Tibial artery (tissue), 4 donors: Measurements from ENCODE around the gene TXN.

Experiments used
- DNase-seq, 2 donors: peaks; one replicate each; pipeline ENCODE4 v3.0.0-alpha.2; 2019
- H3K27ac ChIP-seq, 2 donors: fragments of 200-600 bp; sonication (generic) in 1 of 2; 1 replicate in 1 of 2; 2 replicates in 1 of 2; pipeline ENCODE4 v1.5.1; 2018 to 2019; ENCODE audit warnings: mild to moderate bottlenecking in 1 of 2
- H3K27me3 ChIP-seq, 2 donors: fragments of 200-600 bp; sonication (generic) in 1 of 2; one replicate each; pipeline versions ENCODE4 v1.5.1 to v1.6.0; 2016 to 2019
- H3K36me3 ChIP-seq, 3 donors: fragments of 200-600 bp; sonication (generic) in 2 of 3; one replicate each; pipeline ENCODE4 v1.5.1; 2016 to 2019; ENCODE audit warnings: mild to moderate bottlenecking in 2 of 3
- H3K4me1 ChIP-seq, 4 donors: fragments of 200-600 bp; sonication (generic) in 2 of 4; 1 replicate in 3 of 4; 2 replicates in 1 of 4; pipeline ENCODE4 v1.5.1; 2016 to 2019
- H3K4me3 ChIP-seq, 2 donors: fragments of 200-600 bp; sonication (generic) in 1 of 2; 1 replicate in 1 of 2; 2 replicates in 1 of 2; pipeline ENCODE4 v1.5.1; 2018 to 2019; ENCODE audit warnings: mild to moderate bottlenecking in 2 of 2
- H3K9me3 ChIP-seq, 3 donors: fragments of 200-600 bp; sonication (generic) in 1 of 3; one replicate each; pipeline ENCODE4 v1.5.1; 2016 to 2019
- intact Hi-C: fragments of 100-400 bp; cut with DNase I; formaldehyde crosslinking; loops from one replicate; pipeline ENCODE4 v1.15.0; 2023; ENCODE audit warnings: low total_unique reads
- TF ChIP-seq, protein P1 (sequence below), 2 experiments: fragments of 200-600 bp in 1 of 2; fragments of 450-650 bp in 1 of 2; IDR thresholded peaks; one replicate each; pipeline ENCODE4 v1.5.1; 2017 to 2019; ENCODE audit warnings: antibody characterized with exemption in 2 of 2, mild to moderate bottlenecking in 1 of 2, moderate library complexity in 1 of 2

Gene TXN

DNA sequence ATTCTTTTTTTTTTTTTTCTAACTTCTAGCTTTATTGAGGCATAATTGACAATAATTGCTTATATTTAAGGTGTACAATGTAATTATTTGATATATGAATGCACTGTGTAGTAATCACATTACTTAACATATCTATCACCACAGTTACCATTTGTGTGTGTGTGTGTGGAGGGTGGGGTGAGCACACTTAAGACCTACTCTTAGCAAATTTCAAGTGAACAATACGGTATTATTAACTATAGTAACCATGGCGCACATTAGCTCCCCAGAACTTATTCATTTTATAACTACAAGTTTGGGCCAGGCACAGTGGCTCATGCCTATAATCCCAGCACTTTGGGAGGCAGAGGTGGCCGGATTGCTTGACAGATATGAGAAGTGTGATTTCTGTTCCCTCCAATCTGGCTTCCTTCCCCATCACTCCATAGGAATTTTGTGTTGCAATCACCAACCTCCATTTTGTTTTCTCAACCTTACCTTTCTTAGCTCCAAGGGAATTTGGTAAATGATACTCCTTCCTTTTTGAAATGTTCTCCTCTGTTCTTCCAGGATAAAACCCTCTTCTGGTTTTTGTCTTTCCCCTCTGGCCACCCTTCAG, 14.9 kb downstream of the TXN start:
- H3K9me3 ChIP-seq: no peaks in the 10 kb centered on the region
- intact Hi-C loops: no loop called here
- peaks cover 25 to 36% (median 31%) of the 10 kb centered on the region in 3 donors for H3K36me3 ChIP-seq
- peaks cover 0 to 5% (median 0%) of the 10 kb centered on the region in 4 donors for H3K4me1 ChIP-seq
- TF ChIP-seq, protein P1, sequence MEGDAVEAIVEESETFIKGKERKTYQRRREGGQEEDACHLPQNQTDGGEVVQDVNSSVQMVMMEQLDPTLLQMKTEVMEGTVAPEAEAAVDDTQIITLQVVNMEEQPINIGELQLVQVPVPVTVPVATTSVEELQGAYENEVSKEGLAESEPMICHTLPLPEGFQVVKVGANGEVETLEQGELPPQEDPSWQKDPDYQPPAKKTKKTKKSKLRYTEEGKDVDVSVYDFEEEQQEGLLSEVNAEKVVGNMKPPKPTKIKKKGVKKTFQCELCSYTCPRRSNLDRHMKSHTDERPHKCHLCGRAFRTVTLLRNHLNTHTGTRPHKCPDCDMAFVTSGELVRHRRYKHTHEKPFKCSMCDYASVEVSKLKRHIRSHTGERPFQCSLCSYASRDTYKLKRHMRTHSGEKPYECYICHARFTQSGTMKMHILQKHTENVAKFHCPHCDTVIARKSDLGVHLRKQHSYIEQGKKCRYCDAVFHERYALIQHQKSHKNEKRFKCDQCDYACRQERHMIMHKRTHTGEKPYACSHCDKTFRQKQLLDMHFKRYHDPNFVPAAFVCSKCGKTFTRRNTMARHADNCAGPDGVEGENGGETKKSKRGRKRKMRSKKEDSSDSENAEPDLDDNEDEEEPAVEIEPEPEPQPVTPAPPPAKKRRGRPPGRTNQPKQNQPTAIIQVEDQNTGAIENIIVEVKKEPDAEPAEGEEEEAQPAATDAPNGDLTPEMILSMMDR (IDR thresholded peaks at IDR 0.05): no peak
- DNase-seq: no peak
- no peak overlapping the region for H3K4me3 ChIP-seq
- no peak overlapping the region for H3K27ac ChIP-seq
- H3K27me3 ChIP-seq: no peaks in the 10 kb centered on the region

DNA sequence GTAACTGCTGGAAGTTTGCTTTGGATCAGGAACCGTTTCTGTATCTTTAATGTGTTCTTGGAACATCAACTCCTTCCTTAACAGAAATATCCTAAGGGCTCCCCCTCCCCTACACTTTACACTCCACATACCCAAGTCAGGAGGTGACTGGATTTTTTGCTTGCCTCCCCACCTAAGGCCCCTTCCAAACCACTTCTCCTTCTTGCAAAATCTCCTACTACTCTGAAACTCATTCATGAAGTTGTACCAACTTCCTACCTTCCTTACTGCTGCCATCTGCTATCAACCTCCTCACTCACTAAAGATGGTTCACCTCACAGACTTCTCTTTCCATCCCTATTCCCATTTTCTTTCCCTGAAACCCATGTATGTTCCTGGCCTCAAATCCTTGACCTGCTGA, 16.1 kb downstream of the TXN start:
- peaks cover 0 to 5% (median 0%) of the 10 kb centered on the region in 4 donors for H3K4me1 ChIP-seq
- intact Hi-C loops: no loop called here
- no peak overlapping the region for H3K27ac ChIP-seq
- H3K36me3 ChIP-seq: peaks cover 18 to 30% (median 29%) of the 10 kb centered on the region in 3 donors
- H3K27me3 ChIP-seq: no peaks in the 10 kb centered on the region
- H3K4me3 ChIP-seq: no peak overlapping the region
- no peak for DNase-seq
- TF ChIP-seq, protein P1 (IDR thresholded peaks at IDR 0.05): no peak
- peaks cover 0 to under 1% (median 0%) of the 10 kb centered on the region in 3 donors for H3K9me3 ChIP-seq

DNA sequence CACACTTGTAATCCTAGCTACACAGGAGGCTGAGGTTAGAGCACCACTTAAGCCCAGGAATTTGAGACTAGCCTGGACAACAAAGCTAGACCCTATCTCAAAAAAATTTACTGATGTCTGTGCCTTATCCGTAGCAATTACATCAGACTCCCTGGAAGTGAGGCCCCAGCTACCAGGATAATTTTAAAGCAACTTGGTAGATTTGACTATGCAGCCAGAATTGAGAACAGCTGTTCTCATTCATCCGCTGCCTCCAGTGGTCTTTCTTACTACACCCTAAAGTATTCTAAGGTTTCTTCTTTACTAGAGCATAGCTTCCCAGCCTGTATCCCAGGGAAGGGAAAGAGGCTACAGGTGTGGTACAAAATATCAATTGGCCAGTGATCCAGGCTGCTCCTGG, 28.0 kb downstream of the TXN start:
- TF ChIP-seq, protein P1 (IDR thresholded peaks at IDR 0.05): no peak
- H3K4me3 ChIP-seq: no peak overlapping the region
- intact Hi-C loops: no loop called here

DNA sequence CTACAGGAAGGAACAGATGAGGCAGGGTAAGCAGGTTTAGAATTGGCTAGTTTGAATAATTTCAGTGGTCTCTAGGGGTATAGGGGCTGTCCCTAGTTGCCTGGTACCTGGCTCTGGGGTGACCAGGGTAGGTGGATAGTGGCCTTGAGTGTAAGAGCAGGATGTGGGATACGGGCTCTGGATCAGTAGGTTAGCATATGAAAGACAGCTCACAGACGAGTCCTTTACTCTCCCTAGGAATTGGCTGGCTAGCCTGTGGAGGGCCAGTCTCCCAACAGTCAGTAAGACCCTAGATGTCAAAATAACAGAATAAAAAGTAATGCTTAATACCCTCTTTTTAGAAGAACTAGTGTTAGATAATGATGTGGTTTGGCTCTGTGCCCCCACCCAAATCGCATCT, 31.7 kb downstream of the TXN start:
- no peaks in the 10 kb centered on the region for H3K9me3 ChIP-seq
- TF ChIP-seq, protein P1 (IDR thresholded peaks at IDR 0.05): no peak
- H3K27ac ChIP-seq: no peak overlapping the region
- intact Hi-C loops: no loop called here
- DNase-seq: no peak
- no peak overlapping the region for H3K4me3 ChIP-seq
- no peaks in the 10 kb centered on the region for H3K36me3 ChIP-seq
- no peaks in the 10 kb centered on the region for H3K4me1 ChIP-seq
- no peaks in the 10 kb centered on the region for H3K27me3 ChIP-seq

More for the DNA sequence above, 28.0 kb downstream of the TXN start:
- H3K4me1 ChIP-seq: no peaks in the 10 kb centered on the region
- no peaks in the 10 kb centered on the region for H3K9me3 ChIP-seq
- H3K27me3 ChIP-seq: no peaks in the 10 kb centered on the region
- DNase-seq: no peak
- no peak overlapping the region for H3K27ac ChIP-seq
- H3K36me3 ChIP-seq: no peaks in the 10 kb centered on the region

DNA sequence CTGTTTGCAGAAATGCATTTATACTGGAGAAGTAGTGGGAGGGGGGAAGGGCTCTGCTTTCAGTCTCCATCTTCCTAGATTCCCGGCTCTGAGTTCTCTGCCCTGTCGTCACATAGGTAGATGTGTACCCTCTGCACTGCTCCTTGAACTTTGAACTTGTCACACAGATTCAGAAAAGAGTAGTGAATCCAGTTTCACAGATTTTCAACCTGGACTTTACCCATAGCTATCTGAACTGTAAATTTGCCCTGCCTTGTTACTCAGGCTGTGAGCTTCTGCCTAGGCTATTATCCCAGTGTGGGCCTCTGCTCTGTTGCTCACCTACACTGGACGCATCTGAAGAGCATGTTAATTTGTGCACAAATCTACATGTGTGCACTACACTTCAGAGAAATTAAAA, 35.5 kb downstream of the TXN start:
- TF ChIP-seq, protein P1 (IDR thresholded peaks at IDR 0.05): no peak
- Histone ChIP-seq H3K27ac (no peak overlapping the region), H3K4me3 (no peak overlapping the region), H3K9me3 (no peaks in the 10 kb centered on the region), H3K4me1 (no peaks in the 10 kb centered on the region), H3K36me3 (no peaks in the 10 kb centered on the region), H3K27me3 (no peaks in the 10 kb centered on the region)
- intact Hi-C loops: no loop called here
- DNase-seq: no peak
